HG02759 (cell line): Measurements from ENCODE around the gene WDR43.

Experiments
- ATAC-seq: cut with Tn5 transposase; IDR thresholded peaks from one replicate; pipeline ENCODE4 v1.9.1; 2021; ENCODE audit warnings: mild to moderate bottlenecking, moderate library complexity; ENCODE audit not compliant: unreplicated experiment

Gene WDR43

GRCh38 chr2:28894470-28895188 lies at the start of gene WDR43:
Gene WDR43, plus strand, starts transcription at chr2:28894667. Its CDS starts 32 bp downstream, at chr2:28894699.
- peak; percentile 90 for ATAC-seq

- ATAC-seq = no peak
Measured at GRCh38 chr2:28855193-28855592, 39.3 kb upstream of the WDR43 start.

- ATAC-seq = no peak
Measured at GRCh38 chr2:28855977-28856376, 38.5 kb upstream of the WDR43 start.

GRCh38 chr2:28868611-28869010 lies 25.9 kb upstream of the WDR43 start:
- no peak for ATAC-seq

- peak; percentile 27 for ATAC-seq
Measured at GRCh38 chr2:28869494-28870145, 24.8 kb upstream of the WDR43 start.

- ATAC-seq = peak; percentile 97
Measured at GRCh38 chr2:28870146-28870891, 24.1 kb upstream of the WDR43 start, which contains the start of gene TRMT61B. Gene TRMT61B, minus strand, starts transcription at chr2:28870309. Its CDS starts 32 bp downstream, at chr2:28870277.

GRCh38 chr2:28871620-28872019 lies 22.8 kb upstream of the WDR43 start:
- no peak for ATAC-seq

- ATAC-seq = no peak
Measured at GRCh38 chr2:28880193-28880592, 14.3 kb upstream of the WDR43 start.

GRCh38 chr2:28893488-28893887 lies 979 bp upstream of the WDR43 start:
- no peak for ATAC-seq

- peak; percentile 20 for ATAC-seq
Measured at GRCh38 chr2:28895189-28895893, 874 bp downstream of the WDR43 start.

GRCh38 chr2:28896906-28897305 lies 2.4 kb downstream of the WDR43 start:
- no peak for ATAC-seq

GRCh38 chr2:28898048-28898447 lies 3.6 kb downstream of the WDR43 start:
- ATAC-seq = no peak

- no peak for ATAC-seq
Measured at GRCh38 chr2:28901202-28901601, 6.7 kb downstream of the WDR43 start.

GRCh38 chr2:28901841-28902240 lies 7.4 kb downstream of the WDR43 start:
- ATAC-seq = no peak

- no peak for ATAC-seq
Measured at GRCh38 chr2:28902584-28902983, 8.1 kb downstream of the WDR43 start.

- no peak for ATAC-seq
Measured at GRCh38 chr2:28904295-28904694, 9.8 kb downstream of the WDR43 start.

- ATAC-seq = no peak
Measured at GRCh38 chr2:28904802-28905457, 10.5 kb downstream of the WDR43 start.

GRCh38 chr2:28905533-28905932 lies 11.1 kb downstream of the WDR43 start:
- ATAC-seq = no peak

GRCh38 chr2:28906376-28906775 lies 11.9 kb downstream of the WDR43 start:
- ATAC-seq = no peak

- ATAC-seq = no peak
Measured at GRCh38 chr2:28906821-28907220, 12.4 kb downstream of the WDR43 start.

- ATAC-seq = no peak
Measured at GRCh38 chr2:28908172-28908571, 13.7 kb downstream of the WDR43 start.
